HG03565 (cell line): ENCODE data around the gene NUBP2.

Experiments used
- ATAC-seq: cut with Tn5 transposase; IDR thresholded peaks from one replicate; pipeline ENCODE4 v1.9.1; 2021; ENCODE audit warnings: mild to moderate bottlenecking, moderate library complexity; ENCODE audit not compliant: unreplicated experiment

NUBP2 gene

GRCh38 chr16:1823821-1824220, 41.1 kb downstream of the NUBP2 start:
- no peak for ATAC-seq

GRCh38 chr16:1825381-1825863, 42.7 kb downstream of the NUBP2 start:
- no peak for ATAC-seq

- peak; percentile 44 for ATAC-seq
Observed at GRCh38 chr16:1825864-1826690, 43.3 kb downstream of the NUBP2 start.

- peak; percentile 63 for ATAC-seq
Observed at GRCh38 chr16:1826691-1827573, 44.2 kb downstream of the NUBP2 start, which contains the start of the genes FAHD1 and HAGH. TSS of gene FAHD1 (plus strand) at chr16:1827206. CDS start at chr16:1827239, 33 bp downstream. TSS of gene HAGH (minus strand) at chr16:1826825. CDS start at chr16:1826787, 38 bp downstream.

GRCh38 chr16:1828645-1829410, 46.1 kb downstream of the NUBP2 start:
- no peak for ATAC-seq

- no peak for ATAC-seq
Observed at GRCh38 chr16:1830213-1830612, 47.5 kb downstream of the NUBP2 start.

GRCh38 chr16:1831186-1832075, 48.7 kb downstream of the NUBP2 start:
- ATAC-seq, result no peak

GRCh38 chr16:1832838-1833454, 50.2 kb downstream of the NUBP2 start:
- ATAC-seq, result no peak

- ATAC-seq, result no peak
Observed at GRCh38 chr16:1834096-1834495, 51.3 kb downstream of the NUBP2 start.
